ENCODE results near the gene ATG3.

ATG3 gene

DNA sequence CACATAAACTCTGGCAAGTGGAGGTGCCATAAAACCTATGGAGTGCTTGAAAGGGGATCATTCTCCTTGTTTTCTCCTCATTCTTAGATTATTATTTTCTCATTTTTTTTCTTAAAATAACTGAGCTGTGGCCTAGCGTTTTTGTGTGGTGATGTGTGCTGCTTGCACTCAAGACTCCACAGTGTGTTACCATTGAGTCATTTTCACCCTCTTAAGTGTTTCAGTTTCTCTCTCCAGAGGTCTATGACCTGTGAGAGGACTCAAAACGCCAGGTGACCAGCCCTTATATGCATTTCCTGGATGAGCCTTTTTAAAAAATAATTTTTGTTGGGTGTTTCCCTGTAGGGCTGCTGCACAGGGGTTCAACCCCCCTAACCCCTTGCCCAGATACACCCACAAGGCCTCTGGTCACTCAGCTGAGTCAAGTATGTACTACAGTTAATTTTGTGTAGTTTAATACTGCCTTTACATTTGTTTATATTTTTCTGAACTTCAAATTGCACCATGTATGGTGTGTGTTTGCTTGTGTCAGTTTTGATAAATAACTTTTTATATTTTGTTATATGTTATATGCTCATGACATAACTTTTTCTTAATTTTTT is 47.1 kb downstream of the ATG3 start:
- H3K9ac ChIP-seq (ENCODE audit: low read depth, low read length): no peak overlapping the region
- peaks cover 36% of the 10 kb centered on the region for H3K9me3 ChIP-seq (ENCODE audit: insufficient read depth, low read depth, low read length)
- H3K4me1 ChIP-seq (ENCODE audit: insufficient read depth, low read length): no peaks in the 10 kb centered on the region
- H3K4me3 ChIP-seq (ENCODE audit: low read length): no peak overlapping the region
- H3K27ac ChIP-seq (ENCODE audit: low read length): no peak overlapping the region
- H3K27me3 ChIP-seq (ENCODE audit: insufficient read depth, low read length): no peaks in the 10 kb centered on the region
- 0 out of 2 replicates have a peak, but pooled peaks cover 4% of the 10 kb centered on the region for H3K36me3 ChIP-seq (ENCODE audit: insufficient read depth, low read depth, low read length)

DNA sequence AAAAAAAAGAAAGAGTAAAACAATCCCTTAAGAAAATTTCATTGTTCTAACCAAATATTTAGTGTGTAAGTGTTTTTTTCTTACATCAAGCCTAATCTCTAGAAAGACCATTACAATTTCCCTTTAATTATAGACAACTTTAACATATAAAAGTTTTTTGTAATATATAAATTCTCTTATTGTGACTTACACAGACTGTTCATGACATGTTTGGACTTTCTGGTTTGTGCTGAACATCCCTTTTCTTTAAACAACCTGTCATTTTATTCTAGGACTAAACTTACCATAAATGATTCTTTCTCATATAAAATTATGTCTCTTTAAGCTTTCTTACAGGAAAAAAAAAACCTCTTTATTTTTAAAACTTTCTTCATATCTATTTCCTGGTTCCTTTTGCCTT is 49.4 kb downstream of the ATG3 start:
- Histone ChIP-seq H3K4me3 (ENCODE audit: low read length) (no peak overlapping the region), H3K27me3 (ENCODE audit: insufficient read depth, low read length) (no peaks in the 10 kb centered on the region), H3K4me1 (ENCODE audit: insufficient read depth, low read length) (no peaks in the 10 kb centered on the region), H3K9ac (ENCODE audit: low read depth, low read length) (no peak overlapping the region), H3K36me3 (ENCODE audit: insufficient read depth, low read depth, low read length) (0 out of 2 replicates have a peak, but pooled peaks cover 4% of the 10 kb centered on the region), H3K9me3 (ENCODE audit: insufficient read depth, low read depth, low read length) (peaks cover 41% of the 10 kb centered on the region), H3K27ac (ENCODE audit: low read length) (no peak overlapping the region)

GRCh38 chr3:112508860-112509259 is 52.9 kb downstream of the ATG3 start:
- Histone ChIP-seq H3K27ac (ENCODE audit: low read length) (no peak overlapping the region), H3K27me3 (ENCODE audit: insufficient read depth, low read length) (no peaks in the 10 kb centered on the region), H3K4me3 (ENCODE audit: low read length) (no peak overlapping the region), H3K4me1 (ENCODE audit: insufficient read depth, low read length) (no peaks in the 10 kb centered on the region), H3K9me3 (ENCODE audit: insufficient read depth, low read depth, low read length) (peaks cover 41% of the 10 kb centered on the region), H3K9ac (ENCODE audit: low read depth, low read length) (no peak overlapping the region), H3K36me3 (ENCODE audit: insufficient read depth, low read depth, low read length) (0 out of 2 replicates have a peak, but pooled peaks cover 4% of the 10 kb centered on the region)

DNA sequence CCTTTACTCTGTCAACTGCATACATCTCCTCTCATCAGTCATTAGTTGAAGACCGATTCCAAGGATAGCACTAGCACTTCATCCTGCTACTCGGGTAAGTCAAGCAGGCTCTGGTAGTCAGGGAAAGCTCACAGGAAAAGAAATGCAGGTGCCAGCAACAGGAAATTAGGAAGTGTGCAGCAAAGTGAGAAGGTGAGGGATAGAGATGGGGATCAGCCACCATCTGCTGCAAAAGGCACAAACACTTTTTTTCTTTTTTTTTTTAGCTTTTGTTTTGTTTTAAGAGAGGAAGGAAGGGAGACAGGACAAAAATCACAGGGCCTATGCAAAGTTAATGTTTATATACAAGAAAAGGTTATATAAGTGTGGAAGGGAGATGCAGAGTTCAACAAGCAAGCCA is 53.5 kb downstream of the ATG3 start:
- H3K4me1 ChIP-seq (ENCODE audit: insufficient read depth, low read length): no peaks in the 10 kb centered on the region
- no peaks in the 10 kb centered on the region for H3K27me3 ChIP-seq (ENCODE audit: insufficient read depth, low read length)
- H3K36me3 ChIP-seq (ENCODE audit: insufficient read depth, low read depth, low read length): 0 out of 2 replicates have a peak, but pooled peaks cover 4% of the 10 kb centered on the region
- H3K9ac ChIP-seq (ENCODE audit: low read depth, low read length): no peak overlapping the region
- no peak overlapping the region for H3K4me3 ChIP-seq (ENCODE audit: low read length)
- H3K27ac ChIP-seq (ENCODE audit: low read length): no peak overlapping the region
- peaks cover 38% of the 10 kb centered on the region for H3K9me3 ChIP-seq (ENCODE audit: insufficient read depth, low read depth, low read length)

DNA sequence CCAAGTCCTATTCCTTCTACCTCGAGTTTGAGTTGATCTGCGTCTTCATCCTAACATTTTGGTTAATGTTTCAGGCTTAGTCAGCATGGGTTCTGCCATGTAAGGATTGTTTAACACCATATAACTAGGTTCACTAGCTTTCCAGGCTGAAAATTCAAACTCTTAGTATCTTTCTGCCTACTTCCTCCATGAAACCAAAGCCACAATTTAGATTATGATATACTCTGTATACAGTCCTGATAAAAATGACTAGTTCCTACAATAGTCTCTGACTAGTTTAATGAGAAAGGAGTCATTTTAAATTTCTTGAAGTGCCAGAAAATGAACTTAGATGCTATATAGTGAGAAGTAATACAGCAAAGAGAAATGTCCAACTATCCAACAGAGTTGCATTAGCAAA is 55.9 kb downstream of the ATG3 start:
- Histone ChIP-seq H3K4me3 (ENCODE audit: low read length) (no peak overlapping the region), H3K9ac (ENCODE audit: low read depth, low read length) (no peak overlapping the region), H3K9me3 (ENCODE audit: insufficient read depth, low read depth, low read length) (peaks cover 16% of the 10 kb centered on the region)

GRCh38 chr3:112504123-112504522 is 57.6 kb downstream of the ATG3 start:
- Histone ChIP-seq H3K36me3 (ENCODE audit: insufficient read depth, low read depth, low read length) (no peaks in the 10 kb centered on the region), H3K9ac (ENCODE audit: low read depth, low read length) (no peak overlapping the region), H3K27ac (ENCODE audit: low read length) (no peak overlapping the region), H3K9me3 (ENCODE audit: insufficient read depth, low read depth, low read length) (no peaks in the 10 kb centered on the region), H3K4me3 (ENCODE audit: low read length) (no peak overlapping the region), H3K27me3 (ENCODE audit: insufficient read depth, low read length) (no peaks in the 10 kb centered on the region), H3K4me1 (ENCODE audit: insufficient read depth, low read length) (no peaks in the 10 kb centered on the region)

More for the DNA sequence above, 55.9 kb downstream of the ATG3 start:
- Histone ChIP-seq H3K27me3 (ENCODE audit: insufficient read depth, low read length) (no peaks in the 10 kb centered on the region), H3K36me3 (ENCODE audit: insufficient read depth, low read depth, low read length) (no peaks in the 10 kb centered on the region), H3K4me1 (ENCODE audit: insufficient read depth, low read length) (no peaks in the 10 kb centered on the region), H3K27ac (ENCODE audit: low read length) (no peak overlapping the region)

DNA sequence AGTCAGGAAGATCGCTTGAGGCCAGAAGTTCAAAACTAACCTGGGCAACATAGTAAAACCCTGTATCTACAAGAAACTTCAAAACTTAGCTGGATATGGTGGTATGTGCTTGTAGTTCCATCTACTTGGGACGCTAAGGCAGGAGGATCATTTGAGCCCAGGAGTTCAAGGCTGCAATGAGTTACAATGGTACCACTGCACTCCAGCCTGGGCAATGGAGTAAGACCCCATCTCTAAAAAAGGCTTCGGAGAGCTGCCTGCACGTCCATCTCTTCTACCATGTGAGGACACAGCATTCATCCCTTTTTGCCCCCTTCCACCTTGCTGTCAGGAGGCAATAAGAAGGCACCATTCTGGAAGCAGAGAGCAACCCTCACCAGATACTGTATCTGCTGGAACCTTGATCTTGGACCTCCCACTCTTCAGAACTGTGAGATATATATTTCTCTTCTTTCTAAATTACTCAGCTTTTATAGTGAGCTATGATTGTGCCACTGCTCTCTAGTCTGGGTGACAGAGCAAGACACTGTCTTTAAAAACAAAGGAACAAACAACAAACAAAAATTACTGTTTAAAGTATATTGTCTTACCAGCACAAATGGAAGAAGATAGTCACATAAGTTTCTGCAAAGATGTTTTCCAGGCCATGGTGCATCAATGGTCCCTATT is 58.3 kb downstream of the ATG3 start:
- H3K9me3 ChIP-seq (ENCODE audit: insufficient read depth, low read depth, low read length): no peaks in the 10 kb centered on the region
- H3K4me3 ChIP-seq (ENCODE audit: low read length): no peak overlapping the region
- no peaks in the 10 kb centered on the region for H3K27me3 ChIP-seq (ENCODE audit: insufficient read depth, low read length)
- no peak overlapping the region for H3K27ac ChIP-seq (ENCODE audit: low read length)
- no peaks in the 10 kb centered on the region for H3K4me1 ChIP-seq (ENCODE audit: insufficient read depth, low read length)
- H3K36me3 ChIP-seq (ENCODE audit: insufficient read depth, low read depth, low read length): no peaks in the 10 kb centered on the region
- H3K9ac ChIP-seq (ENCODE audit: low read depth, low read length): no peak overlapping the region

DNA sequence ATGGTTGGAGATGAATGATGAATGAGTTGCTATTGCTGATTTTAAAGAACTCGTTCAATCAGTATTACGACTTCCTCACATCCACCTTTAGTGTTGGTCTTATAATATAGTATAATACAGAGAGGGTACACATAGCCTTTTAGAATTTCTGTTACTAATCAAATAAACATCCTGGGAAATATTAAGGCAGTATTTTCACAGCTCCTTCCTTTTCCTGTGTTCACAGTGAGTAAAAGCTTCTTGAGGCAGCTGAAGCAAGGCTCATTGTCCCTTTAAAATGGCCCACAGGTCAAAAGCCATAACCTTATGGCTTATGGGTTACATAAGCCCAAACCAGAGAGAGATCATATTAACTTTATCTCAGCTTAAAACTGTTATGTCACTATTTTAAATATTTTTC is 61.1 kb downstream of the ATG3 start:
- H3K4me1 ChIP-seq (ENCODE audit: insufficient read depth, low read length): no peaks in the 10 kb centered on the region
- H3K4me3 ChIP-seq (ENCODE audit: low read length): no peak overlapping the region

GRCh38 chr3:112498914-112499711 is 62.6 kb downstream of the ATG3 start, which contains the start of gene BTLA:
Gene BTLA (minus strand): TSS chr3:112499472. CDS start chr3:112499358, 114 bp downstream.
- H3K4me1 ChIP-seq (ENCODE audit: insufficient read depth, low read length): no peaks in the 10 kb centered on the region
- no peaks in the 10 kb centered on the region for H3K9me3 ChIP-seq (ENCODE audit: insufficient read depth, low read depth, low read length)
- H3K4me3 ChIP-seq (ENCODE audit: low read length): no peak within 1 kb of the TSS
- no peaks in the 10 kb centered on the region for H3K27me3 ChIP-seq (ENCODE audit: insufficient read depth, low read length)
- no peak within 1 kb of the TSS for H3K9ac ChIP-seq (ENCODE audit: low read depth, low read length)
- no peak within 1 kb of the TSS for H3K27ac ChIP-seq (ENCODE audit: low read length)
- H3K36me3 ChIP-seq (ENCODE audit: insufficient read depth, low read depth, low read length): no peaks in the 10 kb centered on the region

More for the DNA sequence above, 61.1 kb downstream of the ATG3 start:
- no peak overlapping the region for H3K9ac ChIP-seq (ENCODE audit: low read depth, low read length)
- no peaks in the 10 kb centered on the region for H3K9me3 ChIP-seq (ENCODE audit: insufficient read depth, low read depth, low read length)
- no peaks in the 10 kb centered on the region for H3K27me3 ChIP-seq (ENCODE audit: insufficient read depth, low read length)
- no peaks in the 10 kb centered on the region for H3K36me3 ChIP-seq (ENCODE audit: insufficient read depth, low read depth, low read length)
- H3K27ac ChIP-seq (ENCODE audit: low read length): no peak overlapping the region

DNA sequence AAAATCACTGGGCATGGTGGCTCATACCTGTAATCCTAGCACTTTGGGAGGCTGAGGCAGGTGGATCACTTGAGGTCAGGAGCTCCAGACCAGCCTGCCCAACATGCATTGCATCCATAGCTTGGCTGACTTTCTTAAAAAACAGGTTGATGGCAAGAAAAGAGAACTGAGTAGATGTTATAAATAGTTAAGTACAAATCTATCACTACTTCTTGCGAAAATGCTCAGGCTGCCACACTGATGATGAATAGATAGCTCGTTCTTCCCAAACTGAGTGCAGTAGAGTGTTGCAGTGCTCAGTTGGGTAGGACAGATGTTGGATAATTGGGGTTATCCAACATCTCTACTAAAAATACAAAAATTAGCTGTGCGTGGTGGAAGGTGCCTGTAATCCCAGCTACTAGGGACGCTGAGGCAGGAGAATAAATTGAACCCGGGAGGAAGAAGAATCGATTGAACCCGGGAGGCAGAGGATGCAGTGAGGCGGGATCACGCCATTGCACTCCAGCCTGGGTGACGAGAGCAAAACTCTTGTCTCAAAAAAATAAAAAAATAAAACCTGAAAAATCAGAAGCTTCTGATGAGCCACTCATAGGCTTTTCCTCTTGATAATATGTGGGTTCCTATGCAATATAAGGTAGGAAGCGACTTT is 63.7 kb downstream of the ATG3 start:
- H3K27me3 ChIP-seq (ENCODE audit: insufficient read depth, low read length): no peaks in the 10 kb centered on the region
- H3K36me3 ChIP-seq (ENCODE audit: insufficient read depth, low read depth, low read length): no peaks in the 10 kb centered on the region
- no peak overlapping the region for H3K4me3 ChIP-seq (ENCODE audit: low read length)
- no peak overlapping the region for H3K27ac ChIP-seq (ENCODE audit: low read length)
- no peaks in the 10 kb centered on the region for H3K4me1 ChIP-seq (ENCODE audit: insufficient read depth, low read length)
- H3K9ac ChIP-seq (ENCODE audit: low read depth, low read length): no peak overlapping the region
- no peaks in the 10 kb centered on the region for H3K9me3 ChIP-seq (ENCODE audit: insufficient read depth, low read depth, low read length)

DNA sequence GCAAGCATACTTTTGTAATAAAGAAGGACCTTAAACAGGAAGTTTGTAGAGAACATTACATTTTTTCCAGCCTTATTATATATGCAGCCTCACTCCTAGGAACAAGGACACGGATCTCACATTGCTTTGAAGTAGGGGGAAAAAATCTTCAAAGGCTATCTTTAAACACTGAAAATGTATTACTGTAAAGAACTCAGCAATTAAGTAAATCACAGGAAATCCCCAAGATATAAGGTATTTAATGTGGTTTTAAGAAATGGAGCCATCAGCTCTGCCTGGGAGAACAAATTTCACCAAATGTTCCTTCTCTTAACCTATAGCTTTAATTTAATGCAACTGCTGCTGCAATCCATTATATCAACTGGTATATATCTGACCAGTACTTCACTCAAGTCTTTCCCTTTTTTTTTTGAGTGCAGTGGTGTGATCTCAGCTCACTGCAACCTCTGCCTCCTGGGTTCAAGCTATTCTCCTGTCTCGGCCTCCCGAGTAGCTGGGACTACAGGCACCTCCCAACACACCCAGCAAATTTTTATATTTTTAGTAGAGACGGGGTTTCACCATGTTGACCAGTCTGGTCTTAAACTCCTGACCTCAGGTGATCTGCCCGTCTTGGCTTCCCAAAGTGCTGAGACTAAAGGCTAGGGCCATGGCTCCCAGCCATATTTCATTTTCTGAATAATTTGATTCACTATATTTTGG is 65.2 kb downstream of the ATG3 start:
- Histone ChIP-seq H3K4me3 (ENCODE audit: low read length) (no peak overlapping the region), H3K27ac (ENCODE audit: low read length) (no peak overlapping the region), H3K4me1 (ENCODE audit: insufficient read depth, low read length) (no peaks in the 10 kb centered on the region), H3K9ac (ENCODE audit: low read depth, low read length) (no peak overlapping the region), H3K36me3 (ENCODE audit: insufficient read depth, low read depth, low read length) (no peaks in the 10 kb centered on the region), H3K9me3 (ENCODE audit: insufficient read depth, low read depth, low read length) (no peaks in the 10 kb centered on the region), H3K27me3 (ENCODE audit: insufficient read depth, low read length) (no peaks in the 10 kb centered on the region)

Data from iPS-20b (cell line).